ENCODE data around the gene PML. TPM values are rescaled to one million over a fixed set of nuclear protein-coding genes. Genes with fewer than 3 reads are reported as not detected.
A peak's percentile ranks its signal among the peaks of the same experiment; 100 is the strongest.

Gene PML
- polyA plus RNA-seq, 1 of the 3 experiments (the other 2 are of a cell fraction), result 18.4 TPM

- TF ChIP-seq, protein P1, sequence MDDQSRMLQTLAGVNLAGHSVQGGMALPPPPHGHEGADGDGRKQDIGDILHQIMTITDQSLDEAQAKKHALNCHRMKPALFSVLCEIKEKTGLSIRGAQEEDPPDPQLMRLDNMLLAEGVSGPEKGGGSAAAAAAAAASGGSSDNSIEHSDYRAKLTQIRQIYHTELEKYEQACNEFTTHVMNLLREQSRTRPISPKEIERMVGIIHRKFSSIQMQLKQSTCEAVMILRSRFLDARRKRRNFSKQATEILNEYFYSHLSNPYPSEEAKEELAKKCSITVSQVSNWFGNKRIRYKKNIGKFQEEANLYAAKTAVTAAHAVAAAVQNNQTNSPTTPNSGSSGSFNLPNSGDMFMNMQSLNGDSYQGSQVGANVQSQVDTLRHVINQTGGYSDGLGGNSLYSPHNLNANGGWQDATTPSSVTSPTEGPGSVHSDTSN (IDR thresholded peaks at IDR 0.05), result no peak
- TF ChIP-seq NFIC (IDR thresholded peaks at IDR 0.05; ENCODE audit: borderline replicate concordance) (no peak), JUND (IDR thresholded peaks at IDR 0.05) (no peak; the same call in 1 of the 2 replicates), RAD21 (IDR thresholded peaks at IDR 0.05; ENCODE audit: low read length) (no peak), RFX5 (IDR thresholded peaks at IDR 0.05; ENCODE audit: low read length) (peak; percentile 49; the same call in 1 of the 2 replicates), EP300 (IDR thresholded peaks at IDR 0.05; ENCODE audit: borderline replicate concordance in 1 of 2, low read depth in 1 of 2, low read length in 1 of 2) (peak in 1 of 2 experiments; percentile 40; a peak in 1 of 4 replicates)
- TF ChIP-seq, protein P2, sequence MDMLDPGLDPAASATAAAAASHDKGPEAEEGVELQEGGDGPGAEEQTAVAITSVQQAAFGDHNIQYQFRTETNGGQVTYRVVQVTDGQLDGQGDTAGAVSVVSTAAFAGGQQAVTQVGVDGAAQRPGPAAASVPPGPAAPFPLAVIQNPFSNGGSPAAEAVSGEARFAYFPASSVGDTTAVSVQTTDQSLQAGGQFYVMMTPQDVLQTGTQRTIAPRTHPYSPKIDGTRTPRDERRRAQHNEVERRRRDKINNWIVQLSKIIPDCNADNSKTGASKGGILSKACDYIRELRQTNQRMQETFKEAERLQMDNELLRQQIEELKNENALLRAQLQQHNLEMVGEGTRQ (IDR thresholded peaks at IDR 0.05; ENCODE audit: borderline replicate concordance, low read depth, low read length), result no peak
- TF ChIP-seq, protein P3, sequence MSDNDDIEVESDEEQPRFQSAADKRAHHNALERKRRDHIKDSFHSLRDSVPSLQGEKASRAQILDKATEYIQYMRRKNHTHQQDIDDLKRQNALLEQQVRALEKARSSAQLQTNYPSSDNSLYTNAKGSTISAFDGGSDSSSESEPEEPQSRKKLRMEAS (IDR thresholded peaks at IDR 0.05; ENCODE audit: low read depth), result peak; percentile 83
- TF ChIP-seq, protein P4, sequence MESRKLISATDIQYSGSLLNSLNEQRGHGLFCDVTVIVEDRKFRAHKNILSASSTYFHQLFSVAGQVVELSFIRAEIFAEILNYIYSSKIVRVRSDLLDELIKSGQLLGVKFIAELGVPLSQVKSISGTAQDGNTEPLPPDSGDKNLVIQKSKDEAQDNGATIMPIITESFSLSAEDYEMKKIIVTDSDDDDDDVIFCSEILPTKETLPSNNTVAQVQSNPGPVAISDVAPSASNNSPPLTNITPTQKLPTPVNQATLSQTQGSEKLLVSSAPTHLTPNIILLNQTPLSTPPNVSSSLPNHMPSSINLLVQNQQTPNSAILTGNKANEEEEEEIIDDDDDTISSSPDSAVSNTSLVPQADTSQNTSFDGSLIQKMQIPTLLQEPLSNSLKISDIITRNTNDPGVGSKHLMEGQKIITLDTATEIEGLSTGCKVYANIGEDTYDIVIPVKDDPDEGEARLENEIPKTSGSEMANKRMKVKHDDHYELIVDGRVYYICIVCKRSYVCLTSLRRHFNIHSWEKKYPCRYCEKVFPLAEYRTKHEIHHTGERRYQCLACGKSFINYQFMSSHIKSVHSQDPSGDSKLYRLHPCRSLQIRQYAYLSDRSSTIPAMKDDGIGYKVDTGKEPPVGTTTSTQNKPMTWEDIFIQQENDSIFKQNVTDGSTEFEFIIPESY (IDR thresholded peaks at IDR 0.05; ENCODE audit: borderline replicate concordance, low read depth), result no peak
Measured at GRCh38 chr15:73991726-73992593, 2.6 kb upstream of the PML start, which contains the start of gene STOML1 (continued).

GRCh38 chr15:73992594-73992898 lies 2.0 kb upstream of the PML start:
- ChIA-PET CTCF (interaction anchor here (0.6 to 5.1 kb wide), 13 partner anchors 10 to 623 kb away, joined by 3 to 37 read pairs (median 3); partner anchors contain the start of gene CLK3), POLR2A (no interaction called here)
- WGBS (ENCODE audit: low lambda C conversion rate), result 23% methylated on average over 3 of the region's 5 CpGs
- TF ChIP-seq, protein P2 (IDR thresholded peaks at IDR 0.05; ENCODE audit: borderline replicate concordance, low read depth, low read length), result no peak
- TF ChIP-seq FOXM1 (IDR thresholded peaks at IDR 0.05; ENCODE audit: low read depth) (no peak), YY1 (IDR thresholded peaks at IDR 0.05; ENCODE audit: low read depth) (no peak), FOXJ3 (CRISPR knock-in tag; IDR thresholded peaks at IDR 0.05) (no peak), EP300 (IDR thresholded peaks at IDR 0.05; ENCODE audit: borderline replicate concordance in 1 of 2, low read depth in 1 of 2, low read length in 1 of 2) (no peak), RCOR1 (IDR thresholded peaks at IDR 0.05; ENCODE audit: low read length) (no peak), GATA2 (CRISPR knock-in tag; IDR thresholded peaks at IDR 0.05) (no peak), RFX5 (IDR thresholded peaks at IDR 0.05; ENCODE audit: low read length) (no peak), FOSL2 (IDR thresholded peaks at IDR 0.05; ENCODE audit: borderline replicate concordance, low read depth) (no peak), NRF1 (IDR thresholded peaks at IDR 0.05; ENCODE audit: low read depth, low read length) (no peak), NFIC (IDR thresholded peaks at IDR 0.05; ENCODE audit: borderline replicate concordance) (no peak)
- TF ChIP-seq, protein P5, sequence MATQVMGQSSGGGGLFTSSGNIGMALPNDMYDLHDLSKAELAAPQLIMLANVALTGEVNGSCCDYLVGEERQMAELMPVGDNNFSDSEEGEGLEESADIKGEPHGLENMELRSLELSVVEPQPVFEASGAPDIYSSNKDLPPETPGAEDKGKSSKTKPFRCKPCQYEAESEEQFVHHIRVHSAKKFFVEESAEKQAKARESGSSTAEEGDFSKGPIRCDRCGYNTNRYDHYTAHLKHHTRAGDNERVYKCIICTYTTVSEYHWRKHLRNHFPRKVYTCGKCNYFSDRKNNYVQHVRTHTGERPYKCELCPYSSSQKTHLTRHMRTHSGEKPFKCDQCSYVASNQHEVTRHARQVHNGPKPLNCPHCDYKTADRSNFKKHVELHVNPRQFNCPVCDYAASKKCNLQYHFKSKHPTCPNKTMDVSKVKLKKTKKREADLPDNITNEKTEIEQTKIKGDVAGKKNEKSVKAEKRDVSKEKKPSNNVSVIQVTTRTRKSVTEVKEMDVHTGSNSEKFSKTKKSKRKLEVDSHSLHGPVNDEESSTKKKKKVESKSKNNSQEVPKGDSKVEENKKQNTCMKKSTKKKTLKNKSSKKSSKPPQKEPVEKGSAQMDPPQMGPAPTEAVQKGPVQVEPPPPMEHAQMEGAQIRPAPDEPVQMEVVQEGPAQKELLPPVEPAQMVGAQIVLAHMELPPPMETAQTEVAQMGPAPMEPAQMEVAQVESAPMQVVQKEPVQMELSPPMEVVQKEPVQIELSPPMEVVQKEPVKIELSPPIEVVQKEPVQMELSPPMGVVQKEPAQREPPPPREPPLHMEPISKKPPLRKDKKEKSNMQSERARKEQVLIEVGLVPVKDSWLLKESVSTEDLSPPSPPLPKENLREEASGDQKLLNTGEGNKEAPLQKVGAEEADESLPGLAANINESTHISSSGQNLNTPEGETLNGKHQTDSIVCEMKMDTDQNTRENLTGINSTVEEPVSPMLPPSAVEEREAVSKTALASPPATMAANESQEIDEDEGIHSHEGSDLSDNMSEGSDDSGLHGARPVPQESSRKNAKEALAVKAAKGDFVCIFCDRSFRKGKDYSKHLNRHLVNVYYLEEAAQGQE (IDR thresholded peaks at IDR 0.05; ENCODE audit: low read depth, low read length), result no peak
- TF ChIP-seq, protein P1 (IDR thresholded peaks at IDR 0.05), result no peak

More at GRCh38 chr15:73992594-73992898, 2.0 kb upstream of the PML start:
- Histone ChIP-seq H3K27me3 (ENCODE audit: insufficient read depth) (no peaks in the 10 kb centered on the region), H3K36me3 (replicated peaks in 1 of 2; ENCODE audit: control insufficient read depth in 1 of 2, insufficient read depth in 2 of 2, low read length in 1 of 2) (no peaks in the 10 kb centered on the region), H3F3A (replicated peaks; ENCODE audit: insufficient read depth) (peaks cover 18% of the 10 kb centered on the region), H3K9me2 (no peaks in the 10 kb centered on the region), H3K4me1 (ENCODE audit: control insufficient read depth in 1 of 2, insufficient read depth in 2 of 2, low read depth in 1 of 2, low read length in 1 of 2) (peaks cover 36 to 46% of the 10 kb centered on the region in 2 experiments), H3K79me2 (ENCODE audit: insufficient read depth) (peaks cover 37% of the 10 kb centered on the region), H3K4me3 (ENCODE audit: low read depth in 2 of 2, low read length in 1 of 2) (peak overlapping the region; percentile 71 to 83; a peak in 2 of 4 replicates), H3K9ac (no peak overlapping the region), H2AFZ (ENCODE audit: low read depth) (peak overlapping the region; percentile 86), H3K9me3 (no peaks in the 10 kb centered on the region), H3K4me2 (peak overlapping the region; percentile 94), H4K20me1 (ENCODE audit: insufficient read depth) (no peaks in the 10 kb centered on the region; the same call in 1 of the 2 replicates), H3K27ac (ENCODE audit: low read depth in 2 of 2, low read length in 1 of 2) (peak overlapping the region in 1 of 2 experiments; percentile 42; a peak in 2 of 4 replicates)
- no peak for DNase-seq
